Duodenal mucosa (tissue), 2 donors: ENCODE results near the gene PAPSS2.
"Not testable (repeated sequence)": the region's sequence is repeated elsewhere in the genome, so short reads cannot be mapped to it uniquely, and the experiment has no call there.

Experiments
- H3K27ac ChIP-seq: one replicate; pipeline ENCODE4 v1.7.0; 2013; ENCODE audit warnings: low read depth, low read length
- H3K27me3 ChIP-seq, 2 donors: one replicate each; pipeline ENCODE4 v1.7.0; 2013; ENCODE audit warnings: low read length in 2 of 2, control low read depth in 1 of 2; ENCODE audit not compliant: insufficient read depth in 2 of 2, control insufficient read depth in 1 of 2
- H3K36me3 ChIP-seq, 2 donors: one replicate each; pipeline ENCODE4 v1.7.0; 2013; ENCODE audit warnings: low read length in 2 of 2, control low read depth in 1 of 2; ENCODE audit not compliant: insufficient read depth in 2 of 2, control insufficient read depth in 1 of 2
- H3K4me1 ChIP-seq, 2 donors: one replicate each; pipeline ENCODE4 v1.7.0; 2013; ENCODE audit warnings: low read length in 2 of 2, control low read depth in 1 of 2; ENCODE audit not compliant: insufficient read depth in 2 of 2, control insufficient read depth in 1 of 2
- H3K4me3 ChIP-seq, 2 donors: one replicate each; pipeline ENCODE4 v1.7.0; 2013; ENCODE audit warnings: low read length in 2 of 2, low read depth in 1 of 2
- H3K9ac ChIP-seq, 2 donors: one replicate each; pipeline ENCODE4 v1.7.0; 2013; ENCODE audit warnings: low read length in 2 of 2, low read depth in 1 of 2
- H3K9me3 ChIP-seq, 2 donors: one replicate each; pipeline ENCODE4 v1.7.0; 2013; ENCODE audit warnings: low read length in 2 of 2, control low read depth in 1 of 2; ENCODE audit not compliant: control insufficient read depth in 1 of 2

PAPSS2 gene

GRCh38 chr10:87640043-87640442 is 19.6 kb upstream of the PAPSS2 start:
- no peak overlapping the region for H3K9ac ChIP-seq
- H3K36me3 ChIP-seq: no peaks in the 10 kb centered on the region
- H3K4me3 ChIP-seq: no peak overlapping the region
- H3K27me3 ChIP-seq: no peaks in the 10 kb centered on the region
- H3K9me3 ChIP-seq: no peaks in the 10 kb centered on the region
- H3K27ac ChIP-seq: no peak overlapping the region
- H3K4me1 ChIP-seq: peaks cover 5 to 9% of the 10 kb centered on the region in 2 donors

- no peaks in the 10 kb centered on the region for H3K9me3 ChIP-seq
- peaks cover 0 to 2% of the 10 kb centered on the region in 2 donors for H3K4me1 ChIP-seq
- H3K4me3 ChIP-seq: no peak overlapping the region
- no peak overlapping the region for H3K9ac ChIP-seq
- H3K27ac ChIP-seq: no peak overlapping the region
- no peaks in the 10 kb centered on the region for H3K27me3 ChIP-seq
- no peaks in the 10 kb centered on the region for H3K36me3 ChIP-seq
Observed at GRCh38 chr10:87642486-87642885, 17.2 kb upstream of the PAPSS2 start.

- Histone ChIP-seq H3K4me1 (peaks cover 0 to 2% of the 10 kb centered on the region in 2 donors), H3K27ac (no peak overlapping the region), H3K4me3 (no peak overlapping the region), H3K27me3 (no peaks in the 10 kb centered on the region), H3K9ac (no peak overlapping the region), H3K36me3 (no peaks in the 10 kb centered on the region), H3K9me3 (no peaks in the 10 kb centered on the region)
Observed at GRCh38 chr10:87642988-87643387, 16.7 kb upstream of the PAPSS2 start.

- Histone ChIP-seq H3K36me3 (no peaks in the 10 kb centered on the region), H3K9me3 (no peaks in the 10 kb centered on the region), H3K4me3 (no peak overlapping the region), H3K9ac (no peak overlapping the region), H3K27ac (no peak overlapping the region), H3K4me1 (peaks cover 0 to 2% of the 10 kb centered on the region in 2 donors), H3K27me3 (no peaks in the 10 kb centered on the region)
Observed at GRCh38 chr10:87643920-87644319, 15.8 kb upstream of the PAPSS2 start.

GRCh38 chr10:87644500-87644899 is 15.2 kb upstream of the PAPSS2 start:
- not testable (repeated sequence) for H3K4me3 ChIP-seq, H3K27me3 ChIP-seq, H3K4me1 ChIP-seq, H3K9ac ChIP-seq, H3K27ac ChIP-seq, H3K9me3 ChIP-seq, H3K36me3 ChIP-seq

GRCh38 chr10:87646192-87646909 is 13.3 kb upstream of the PAPSS2 start:
- Histone ChIP-seq H3K27ac (no peak overlapping the region), H3K4me1 (no peaks in the 10 kb centered on the region), H3K36me3 (no peaks in the 10 kb centered on the region), H3K9me3 (no peaks in the 10 kb centered on the region), H3K4me3 (no peak overlapping the region), H3K27me3 (no peaks in the 10 kb centered on the region), H3K9ac (no peak overlapping the region)

- no peaks in the 10 kb centered on the region for H3K36me3 ChIP-seq
- H3K9me3 ChIP-seq: no peaks in the 10 kb centered on the region
- no peak overlapping the region for H3K9ac ChIP-seq
- no peak overlapping the region for H3K4me3 ChIP-seq
- H3K4me1 ChIP-seq: no peaks in the 10 kb centered on the region
- H3K27me3 ChIP-seq: no peaks in the 10 kb centered on the region
- H3K27ac ChIP-seq: no peak overlapping the region
Observed at GRCh38 chr10:87646935-87647334, 12.7 kb upstream of the PAPSS2 start.

- H3K36me3 ChIP-seq: no peaks in the 10 kb centered on the region
Observed at GRCh38 chr10:87650838-87651589, 8.7 kb upstream of the PAPSS2 start.

GRCh38 chr10:87651801-87652200 is 7.9 kb upstream of the PAPSS2 start:
- Histone ChIP-seq H3K27me3 (no peaks in the 10 kb centered on the region), H3K9me3 (no peaks in the 10 kb centered on the region), H3K36me3 (no peaks in the 10 kb centered on the region), H3K4me1 (no peaks in the 10 kb centered on the region), H3K27ac (no peak overlapping the region), H3K9ac (no peak overlapping the region), H3K4me3 (no peak overlapping the region)

More at GRCh38 chr10:87650838-87651589, 8.7 kb upstream of the PAPSS2 start:
- no peaks in the 10 kb centered on the region for H3K4me1 ChIP-seq
- no peak overlapping the region for H3K27ac ChIP-seq
- no peaks in the 10 kb centered on the region for H3K9me3 ChIP-seq
- H3K27me3 ChIP-seq: no peaks in the 10 kb centered on the region
- no peak overlapping the region for H3K9ac ChIP-seq
- H3K4me3 ChIP-seq: no peak overlapping the region

- Histone ChIP-seq H3K4me1 (peaks cover 0 to under 1% of the 10 kb centered on the region in 2 donors), H3K9me3 (no peaks in the 10 kb centered on the region), H3K27ac (no peak overlapping the region), H3K9ac (no peak overlapping the region), H3K36me3 (no peaks in the 10 kb centered on the region), H3K27me3 (no peaks in the 10 kb centered on the region), H3K4me3 (no peak overlapping the region)
Observed at GRCh38 chr10:87652261-87652660, 7.4 kb upstream of the PAPSS2 start.
